GM23338 (cell line): Measurements from ENCODE around the gene CA7. TPM values are rescaled to one million over a fixed set of nuclear protein-coding genes. Genes with fewer than 3 reads are reported as not detected.

Experiments
- ATAC-seq: fragments of 200-7000 bp; cut with Tn5 transposase; 3 replicates; pipeline ENCODE4 v1.9.1; 2020
- DNase-seq: peaks from one replicate; pipeline ENCODE4 v3.0.0-alpha.2; 2015; ENCODE audit warnings: low spot score
- H2AFZ ChIP-seq: fragments of 200-600 bp; sonication (generic); 2 replicates; pipeline ENCODE4 v1.8.0; 2016; ENCODE audit warnings: antibody characterized with exemption, mild to moderate bottlenecking, moderate library complexity
- H3F3A ChIP-seq: fragments of 200-600 bp; sonication (generic); replicated peaks from 2 replicates; pipeline ENCODE4 v1.8.0; 2017; ENCODE audit warnings: antibody characterized with exemption, mixed run types, low read depth
- H3K27ac ChIP-seq: fragments of 200-600 bp; sonication (generic); 2 replicates; pipeline ENCODE4 v1.6.1; 2016; ENCODE audit warnings: low read depth
- H3K27me3 ChIP-seq: fragments of 200-600 bp; sonication (generic); 2 replicates; pipeline ENCODE4 v1.8.0; 2016; ENCODE audit warnings: mild to moderate bottlenecking, mixed run types, moderate library complexity; ENCODE audit not compliant: insufficient read depth
- H3K36me3 ChIP-seq: fragments of 200-600 bp; sonication (generic); 2 replicates; pipeline ENCODE4 v1.8.0; 2016; ENCODE audit warnings: mild to moderate bottlenecking; ENCODE audit not compliant: insufficient read depth
- H3K4me1 ChIP-seq: fragments of 200-600 bp; sonication (generic); 2 replicates; pipeline ENCODE4 v1.8.0; 2016; ENCODE audit warnings: mild to moderate bottlenecking, moderate library complexity; ENCODE audit not compliant: insufficient read depth
- H3K4me2 ChIP-seq: fragments of 200-600 bp; sonication (generic); 2 replicates; pipeline ENCODE4 v1.7.1; 2017; ENCODE audit warnings: mixed run types
- H3K4me3 ChIP-seq: fragments of 200-600 bp; sonication (generic); 2 replicates; pipeline ENCODE4 v1.6.1; 2016; ENCODE audit warnings: mixed run types
- H3K79me2 ChIP-seq: fragments of 200-600 bp; sonication (generic); replicated peaks from 2 replicates; pipeline ENCODE4 v1.8.0; 2017; ENCODE audit warnings: mild to moderate bottlenecking; ENCODE audit not compliant: insufficient read depth
- H3K9me2 ChIP-seq: fragments of 200-600 bp; sonication (generic); 2 replicates; pipeline ENCODE4 v1.8.0; 2017; ENCODE audit not compliant: insufficient read depth
- H4K20me1 ChIP-seq: fragments of 200-600 bp; sonication (generic); replicated peaks from 2 replicates; pipeline ENCODE4 v1.8.0; 2017; ENCODE audit warnings: mild to moderate bottlenecking; ENCODE audit not compliant: insufficient read depth
- H3K27ac Mint-ChIP-seq: 2 replicates; pipeline ENCODE4 v1.8.0; 2020; ENCODE audit warnings: inconsistent platforms, mild to moderate bottlenecking, moderate library complexity, mixed read lengths
- H3K27me3 Mint-ChIP-seq: 3 replicates; pipeline ENCODE4 v1.8.0; 2022; ENCODE audit warnings: low read depth, mild to moderate bottlenecking, moderate library complexity, mixed read lengths, inconsistent platforms; ENCODE audit not compliant: insufficient read depth, poor library complexity
- H3K36me3 Mint-ChIP-seq: 3 replicates; pipeline ENCODE4 v1.8.0; 2021; ENCODE audit warnings: low read depth, mild to moderate bottlenecking, inconsistent platforms, moderate library complexity, mixed read lengths
- H3K4me1 Mint-ChIP-seq: 3 replicates; pipeline ENCODE4 v1.8.0; 2020; ENCODE audit warnings: mild to moderate bottlenecking, inconsistent platforms, mixed read lengths
- H3K4me3 Mint-ChIP-seq: 3 replicates; pipeline ENCODE4 v1.8.0; 2021; ENCODE audit warnings: moderate library complexity, mild to moderate bottlenecking, inconsistent platforms, mixed read lengths
- H3K9me3 Mint-ChIP-seq: 3 replicates; pipeline ENCODE4 v1.8.0; 2020; ENCODE audit warnings: moderate library complexity, mild to moderate bottlenecking, inconsistent platforms, mixed read lengths
- CREB1 ChIP-seq: fragments of 250-450 bp; sonication (Bioruptor Pico); IDR thresholded peaks from 2 replicates; pipeline ENCODE4 v1.5.0; 2020; ENCODE audit warnings: low read depth, mild to moderate bottlenecking, moderate library complexity
- CTCF ChIP-seq, 2 experiments: fragments of 200-600 bp in 1 of 2; sonication (generic) in 1 of 2; conservative IDR thresholded peaks; 2 replicates each; pipeline versions ENCODE4 v1.5.1 to v1.6.1; 2016 to 2017; ENCODE audit warnings: antibody characterized with exemption in 2 of 2, low read depth in 2 of 2, mild to moderate bottlenecking in 2 of 2, moderate library complexity in 1 of 2
- ETS1 ChIP-seq: IDR thresholded peaks from 2 replicates; pipeline ENCODE4 v1.6.1; 2016; ENCODE audit warnings: antibody characterized with exemption
- EZH2 ChIP-seq: fragments of 200-600 bp; sonication (generic); IDR thresholded peaks from one replicate; pipeline ENCODE4 v1.8.0; 2017; ENCODE audit warnings: antibody characterized with exemption, mild to moderate bottlenecking, low read depth; ENCODE audit not compliant: unreplicated experiment
- EZH2phosphoT487 ChIP-seq: fragments of 200-600 bp; sonication (generic); IDR thresholded peaks from one replicate; pipeline ENCODE4 v1.8.1; 2018; ENCODE audit warnings: antibody characterized with exemption; ENCODE audit not compliant: unreplicated experiment
- JUNB ChIP-seq: IDR thresholded peaks from one replicate; pipeline ENCODE4 v1.6.1; 2016; ENCODE audit warnings: antibody characterized with exemption; ENCODE audit not compliant: unreplicated experiment
- POLR2AphosphoS5 ChIP-seq: IDR thresholded peaks from 2 replicates; pipeline ENCODE4 v1.6.1; 2016; ENCODE audit warnings: antibody characterized with exemption, low read depth
- REST ChIP-seq: IDR thresholded peaks from one replicate; pipeline ENCODE4 v1.6.1; 2018; ENCODE audit warnings: antibody characterized with exemption; ENCODE audit not compliant: unreplicated experiment
- STAT1 ChIP-seq: IDR thresholded peaks from one replicate; pipeline ENCODE4 v1.6.1; 2016; ENCODE audit warnings: antibody characterized with exemption; ENCODE audit not compliant: unreplicated experiment
- ZNF114 ChIP-seq: fragments of 250-450 bp; sonication (Bioruptor Pico); IDR thresholded peaks from 2 replicates; pipeline ENCODE4 v1.5.0; 2020; ENCODE audit warnings: mild to moderate bottlenecking, moderate library complexity
- ZNF331 ChIP-seq: fragments of 250-450 bp; sonication (Bioruptor Pico); IDR thresholded peaks from 2 replicates; pipeline ENCODE4 v1.5.0; 2020; ENCODE audit warnings: low read depth, mild to moderate bottlenecking, moderate library complexity
- ZNF462 ChIP-seq: fragments of 250-450 bp; sonication (Bioruptor Pico); IDR thresholded peaks from 2 replicates; pipeline ENCODE4 v1.5.0; 2020; ENCODE audit warnings: mild to moderate bottlenecking, moderate library complexity
- polyA plus RNA-seq: library from polyadenylated mRNA; unstranded; fragments of >200 nt; fragmentation: Nextera tagmentation; extraction: Ambion mirVana; gene quantifications from 2 replicates; pipeline ENCODE4 v1.2.1, GENCODE V29; 2016
- total RNA-seq: library from RNA; depleted of rRNA; stranded (reverse); fragments of >200 nt; shearing (Covaris generic); gene quantifications from 2 replicates; pipeline ENCODE4 v1.2.3, GENCODE V29; 2014

Gene CA7
- total and polyA plus RNA-seq, 2 experiments from 2014 or later, result 2.1 to 2.8 TPM

GRCh38 chr16:66853261-66854139, 9.3 kb downstream of the CA7 start:
- no peak for TF ChIP-seq REST
- TF ChIP-seq CREB1 (CRISPR knock-in tag), result no peak
- no peak for TF ChIP-seq EZH2
- TF ChIP-seq ZNF331 (CRISPR knock-in tag), result no peak
- no peak for TF ChIP-seq ZNF462 (CRISPR knock-in tag)
- TF ChIP-seq ZNF114 (CRISPR knock-in tag), result no peak
- TF ChIP-seq ETS1, result no peak
- TF ChIP-seq CTCF (conservative IDR thresholded peaks at IDR 0.05; ENCODE audit: low read depth in 2 of 2), result no peak
- no peak for TF ChIP-seq JUNB
- no peak for TF ChIP-seq STAT1
- TF ChIP-seq POLR2AphosphoS5, result no peak
- no peak for TF ChIP-seq EZH2phosphoT487
- Histone ChIP-seq H3K9me2 (no peaks in the 10 kb centered on the region), H3K36me3 (no peaks in the 10 kb centered on the region), H3F3A (no peaks in the 10 kb centered on the region), H3K4me3 (no peak overlapping the region), H2AFZ (no peak overlapping the region), H3K4me2 (no peak overlapping the region), H3K79me2 (no peaks in the 10 kb centered on the region), H3K27me3 (no peaks in the 10 kb centered on the region), H4K20me1 (no peaks in the 10 kb centered on the region), H3K4me1 (no peaks in the 10 kb centered on the region), H3K27ac (no peak overlapping the region)
- Mint-ChIP-seq H3K27ac (no peak overlapping the region), H3K27me3 (peaks cover 2% of the 10 kb centered on the region), H3K4me3 (no peak overlapping the region), H3K36me3 (no peaks in the 10 kb centered on the region), H3K9me3 (no peaks in the 10 kb centered on the region), H3K4me1 (no peaks in the 10 kb centered on the region)
- no peak for DNase-seq
- no peak for ATAC-seq
